ENCODE results near the gene LCN15. TPM values are rescaled to one million over a fixed set of nuclear protein-coding genes. Genes with fewer than 3 reads are reported as not detected.

LCN15 gene
- total and polyA plus RNA-seq, 2 of the 4 experiments (the other 2 are of a cell fraction): not detected

DNA sequence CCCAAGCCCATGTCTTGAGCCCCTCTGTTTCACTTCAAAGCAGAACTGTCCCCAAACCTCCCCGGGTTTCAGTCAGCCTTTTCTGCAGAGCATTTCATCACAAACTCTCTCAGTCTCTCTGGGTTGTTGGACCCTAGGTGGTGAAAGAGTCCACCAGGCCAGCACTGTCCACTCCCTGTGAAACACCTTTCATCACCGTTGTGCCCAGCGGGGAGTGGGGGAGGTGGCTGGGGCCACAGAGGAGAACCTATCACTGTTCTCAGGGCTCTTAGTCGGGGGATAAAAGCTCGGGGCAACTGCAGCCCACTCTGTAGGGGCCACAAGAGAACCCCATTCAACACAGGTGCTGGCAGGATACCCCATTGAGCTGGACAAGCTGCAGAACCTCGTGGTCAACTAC lies 38.0 kb upstream of the LCN15 start:
- Histone ChIP-seq H2AFZ (replicated peaks; ENCODE audit: low read length, poor library complexity) (no peak overlapping the region), H3K14ac (replicated peaks; ENCODE audit: low read depth, low read length) (no peak overlapping the region), H3K9ac (ENCODE audit: low read depth, low read length) (no peak overlapping the region), H3K4me1 (ENCODE audit: control insufficient read depth, insufficient read depth, low read length) (peaks cover 13% of the 10 kb centered on the region), H2BK5ac (ENCODE audit: low read depth, low read length, poor library complexity, severe bottlenecking) (no peak overlapping the region), H3K23ac (ENCODE audit: low read depth, low read length) (no peak overlapping the region), H3K9me1 (ENCODE audit: insufficient read depth, low read length) (no peaks in the 10 kb centered on the region), H2BK120ac (ENCODE audit: low read depth, low read length) (no peak overlapping the region), H2BK20ac (ENCODE audit: low read depth, low read length) (no peak overlapping the region), H2AK5ac (ENCODE audit: low read depth, low read length) (no peak overlapping the region), H2AK9ac (replicated peaks; ENCODE audit: low read depth, low read length, poor library complexity) (no peak overlapping the region), H3K4me2 (ENCODE audit: low read depth, low read length) (no peak overlapping the region), H4K5ac (ENCODE audit: low read depth, low read length) (no peak overlapping the region), H4K20me1 (ENCODE audit: insufficient read depth, low read length) (peaks cover 3% of the 10 kb centered on the region), H3K4me3 (ENCODE audit: insufficient read depth, low read depth, low read length) (no peak overlapping the region), H3K9me3 (ENCODE audit: control insufficient read depth, insufficient read depth, low read length) (no peaks in the 10 kb centered on the region), H2BK15ac (ENCODE audit: low read depth, low read length) (no peak overlapping the region), H3K36me3 (ENCODE audit: control insufficient read depth, insufficient read depth, low read length) (peaks cover 2% of the 10 kb centered on the region; the same call in 1 of the 2 replicates), H3K27ac (ENCODE audit: insufficient read depth, low read length) (no peak overlapping the region), H4K8ac (ENCODE audit: low read depth in 2 of 2, low read length in 2 of 2) (no peak overlapping the region), H3K4ac (ENCODE audit: low read depth, low read length) (no peak overlapping the region), H4K91ac (ENCODE audit: insufficient read depth, low read depth, low read length) (no peak overlapping the region), H3K56ac (ENCODE audit: extremely low read depth, insufficient read depth, low read length) (no peak overlapping the region), H3K27me3 (ENCODE audit: control insufficient read depth, insufficient read depth, low read length) (peaks cover 36% of the 10 kb centered on the region), H3K18ac (ENCODE audit: low read depth, low read length) (no peak overlapping the region), H3K79me1 (ENCODE audit: low read depth in 1 of 2, low read length in 2 of 2) (peaks cover 6 to 11% of the 10 kb centered on the region in 2 experiments; a peak in 3 of 4 replicates)
- intact Hi-C loops (cut with micrococcal nuclease): no loop called here
- dilution Hi-C loops (cut with HindIII; ENCODE audit: low sequenced_read_pairs, unreplicated experiment): no loop called here
- no peak for TF ChIP-seq RAD21 (IDR thresholded peaks at IDR 0.05; ENCODE audit: low read length)
- TF ChIP-seq MXI1 (IDR thresholded peaks at IDR 0.05; ENCODE audit: borderline replicate concordance, low read depth, low read length): no peak
- TF ChIP-seq SMC3 (IDR thresholded peaks at IDR 0.05; ENCODE audit: low read depth, low read length): no peak
- TF ChIP-seq, protein P1, sequence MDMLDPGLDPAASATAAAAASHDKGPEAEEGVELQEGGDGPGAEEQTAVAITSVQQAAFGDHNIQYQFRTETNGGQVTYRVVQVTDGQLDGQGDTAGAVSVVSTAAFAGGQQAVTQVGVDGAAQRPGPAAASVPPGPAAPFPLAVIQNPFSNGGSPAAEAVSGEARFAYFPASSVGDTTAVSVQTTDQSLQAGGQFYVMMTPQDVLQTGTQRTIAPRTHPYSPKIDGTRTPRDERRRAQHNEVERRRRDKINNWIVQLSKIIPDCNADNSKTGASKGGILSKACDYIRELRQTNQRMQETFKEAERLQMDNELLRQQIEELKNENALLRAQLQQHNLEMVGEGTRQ (IDR thresholded peaks at IDR 0.05; ENCODE audit: low read depth, low read length): no peak
- TF ChIP-seq, protein P2, sequence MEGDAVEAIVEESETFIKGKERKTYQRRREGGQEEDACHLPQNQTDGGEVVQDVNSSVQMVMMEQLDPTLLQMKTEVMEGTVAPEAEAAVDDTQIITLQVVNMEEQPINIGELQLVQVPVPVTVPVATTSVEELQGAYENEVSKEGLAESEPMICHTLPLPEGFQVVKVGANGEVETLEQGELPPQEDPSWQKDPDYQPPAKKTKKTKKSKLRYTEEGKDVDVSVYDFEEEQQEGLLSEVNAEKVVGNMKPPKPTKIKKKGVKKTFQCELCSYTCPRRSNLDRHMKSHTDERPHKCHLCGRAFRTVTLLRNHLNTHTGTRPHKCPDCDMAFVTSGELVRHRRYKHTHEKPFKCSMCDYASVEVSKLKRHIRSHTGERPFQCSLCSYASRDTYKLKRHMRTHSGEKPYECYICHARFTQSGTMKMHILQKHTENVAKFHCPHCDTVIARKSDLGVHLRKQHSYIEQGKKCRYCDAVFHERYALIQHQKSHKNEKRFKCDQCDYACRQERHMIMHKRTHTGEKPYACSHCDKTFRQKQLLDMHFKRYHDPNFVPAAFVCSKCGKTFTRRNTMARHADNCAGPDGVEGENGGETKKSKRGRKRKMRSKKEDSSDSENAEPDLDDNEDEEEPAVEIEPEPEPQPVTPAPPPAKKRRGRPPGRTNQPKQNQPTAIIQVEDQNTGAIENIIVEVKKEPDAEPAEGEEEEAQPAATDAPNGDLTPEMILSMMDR (conservative IDR thresholded peaks at IDR 0.05; ENCODE audit: low read depth, low read length): no peak
- TF ChIP-seq, protein P3, sequence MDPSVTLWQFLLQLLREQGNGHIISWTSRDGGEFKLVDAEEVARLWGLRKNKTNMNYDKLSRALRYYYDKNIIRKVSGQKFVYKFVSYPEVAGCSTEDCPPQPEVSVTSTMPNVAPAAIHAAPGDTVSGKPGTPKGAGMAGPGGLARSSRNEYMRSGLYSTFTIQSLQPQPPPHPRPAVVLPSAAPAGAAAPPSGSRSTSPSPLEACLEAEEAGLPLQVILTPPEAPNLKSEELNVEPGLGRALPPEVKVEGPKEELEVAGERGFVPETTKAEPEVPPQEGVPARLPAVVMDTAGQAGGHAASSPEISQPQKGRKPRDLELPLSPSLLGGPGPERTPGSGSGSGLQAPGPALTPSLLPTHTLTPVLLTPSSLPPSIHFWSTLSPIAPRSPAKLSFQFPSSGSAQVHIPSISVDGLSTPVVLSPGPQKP (IDR thresholded peaks at IDR 0.05; ENCODE audit: borderline replicate concordance, low read depth, low read length): no peak
- no peak for TF ChIP-seq RCOR1 (IDR thresholded peaks at IDR 0.05; ENCODE audit: insufficient replicate concordance, low read length)
- no peak for TF ChIP-seq NFE2L2 (IDR thresholded peaks at IDR 0.05; ENCODE audit: low read depth, low read length)
- TF ChIP-seq POLR2A (IDR thresholded peaks at IDR 0.05; ENCODE audit: low read depth, low read length): no peak
- TF ChIP-seq FOS (IDR thresholded peaks at IDR 0.05; ENCODE audit: low read depth, low read length): no peak
- TF ChIP-seq CEBPB (IDR thresholded peaks at IDR 0.05; ENCODE audit: low read depth, low read length): no peak
- no peak for TF ChIP-seq RFX5 (IDR thresholded peaks at IDR 0.05; ENCODE audit: low read depth, low read length)
- no peak for TF ChIP-seq MAFK (IDR thresholded peaks at IDR 0.05; ENCODE audit: low read depth, low read length)
- no peak for TF ChIP-seq MAZ (IDR thresholded peaks at IDR 0.05; ENCODE audit: borderline replicate concordance, low read depth, low read length)
- no peak for TF ChIP-seq CHD1 (IDR thresholded peaks at IDR 0.05; ENCODE audit: low read depth, low read length)
- no peak for TF ChIP-seq BHLHE40 (IDR thresholded peaks at IDR 0.05; ENCODE audit: low read depth, low read length)
- no TSS peak for BruUV-seq (replicated peaks)
- POLR2A ChIA-PET (ENCODE audit: unreplicated experiment): no interaction called here
- 100% methylated on average over 1 of the region's 6 CpGs; no CpG with 5 or more reads in 1 of the 2 experiments for WGBS, 2 experiments (ENCODE audit: extremely low coverage in 2 of 2, insufficient read length in 1 of 2)
- DNase-seq (no peak), ATAC-seq (ENCODE audit: low read depth) (no peak)
- CTCF ChIA-PET: no interaction called here
- in situ Hi-C loops (cut with MboI; ENCODE audit: low sequenced_read_pairs): no loop called here

Measured in IMR-90 (cell line).